ENCODE measurements around the gene KLHL17. TPM values are rescaled to one million over a fixed set of nuclear protein-coding genes. Genes with fewer than 3 reads are reported as not detected.
"Not testable (repeated sequence)": the region's sequence is repeated elsewhere in the genome, so short reads cannot be mapped to it uniquely, and the experiment has no call there.

KLHL17 gene
- total RNA-seq, 4 donors from 2014 or later: 3.7 to 10.8 (median 6.2) TPM

- Histone ChIP-seq H3K27me3 (peaks cover 0 to 49% (median 3%) of the 10 kb centered on the region in 4 donors), H3K4me3 (no peak overlapping the region), H3K4me1 (peaks cover 4 to 8% (median 7%) of the 10 kb centered on the region in 4 donors), H3K9me3 (no peaks in the 10 kb centered on the region), H3K36me3 (no peaks in the 10 kb centered on the region), H3K27ac (replicated peaks in 1 of 4) (no peak overlapping the region)
- intact Hi-C loops (cut with DNase I): loop anchor here (2.0 kb wide), 1 partner anchor 78 kb away; no protein-coding TSS in a partner anchor
- 76% methylated on average over 12 of the region's 13 CpGs for WGBS
- no peak for DNase-seq (ENCODE audit: extremely low spot score)
- TF ChIP-seq CTCF (IDR thresholded peaks at IDR 0.05) (no peak), EP300 (IDR thresholded peaks at IDR 0.05) (no peak), POLR2A (IDR thresholded peaks at IDR 0.05; ENCODE audit: low read depth) (no peak), POLR2AphosphoS5 (IDR thresholded peaks at IDR 0.05) (no peak)
Measured at GRCh38 chr1:985126-985525, 24.7 kb downstream of the KLHL17 start.

- H3K4me3 ChIP-seq; H3K27ac ChIP-seq (replicated peaks in 1 of 4); H3K36me3 ChIP-seq; intact Hi-C loops (cut with DNase I); DNase-seq (ENCODE audit: extremely low spot score); H3K4me1 ChIP-seq: not testable (repeated sequence)
- peaks cover 0 to 15% (median 11%) of the 10 kb centered on the region in 4 donors for H3K9me3 ChIP-seq
- 88% methylated on average over 5 of the region's 5 CpGs for WGBS
- H3K27me3 ChIP-seq: peaks cover 0 to 25% (median 0%) of the 10 kb centered on the region in 4 donors
Measured at GRCh38 chr1:988061-988460, 27.7 kb downstream of the KLHL17 start.

- H3K36me3 ChIP-seq; H3K27me3 ChIP-seq; intact Hi-C loops (cut with DNase I); DNase-seq (ENCODE audit: extremely low spot score); H3K27ac ChIP-seq (replicated peaks in 1 of 4); H3K4me1 ChIP-seq; H3K4me3 ChIP-seq: not testable (repeated sequence)
- peaks cover 0 to 15% (median 11%) of the 10 kb centered on the region in 4 donors for H3K9me3 ChIP-seq
- WGBS: 97% methylated on average over 6 of the region's 6 CpGs
Measured at GRCh38 chr1:991275-991674, 30.9 kb downstream of the KLHL17 start.

GRCh38 chr1:991895-992294 is 31.5 kb downstream of the KLHL17 start:
- intact Hi-C loops (cut with DNase I): no loop called here
- Histone ChIP-seq H3K9me3 (peaks cover 0 to 15% (median 11%) of the 10 kb centered on the region in 4 donors), H3K36me3 (no peaks in the 10 kb centered on the region), H3K27ac (replicated peaks in 1 of 4) (no peak overlapping the region), H3K27me3 (no peaks in the 10 kb centered on the region), H3K4me3 (no peak overlapping the region), H3K4me1 (no peaks in the 10 kb centered on the region)
- WGBS: 96% methylated on average over 10 of the region's 10 CpGs
- DNase-seq (ENCODE audit: extremely low spot score): no peak
- no peak for TF ChIP-seq EP300 (IDR thresholded peaks at IDR 0.05)
- TF ChIP-seq POLR2A (IDR thresholded peaks at IDR 0.05; ENCODE audit: low read depth): no peak
- no peak for TF ChIP-seq CTCF (IDR thresholded peaks at IDR 0.05)
- TF ChIP-seq POLR2AphosphoS5 (IDR thresholded peaks at IDR 0.05): no peak

- intact Hi-C loops (cut with DNase I): no loop called here
- DNase-seq (ENCODE audit: extremely low spot score): no peak
- Histone ChIP-seq H3K27ac (replicated peaks in 1 of 4) (no peak overlapping the region), H3K9me3 (peaks cover 0 to 15% (median 11%) of the 10 kb centered on the region in 4 donors), H3K4me1 (peaks cover 0 to 3% (median 0%) of the 10 kb centered on the region in 4 donors), H3K27me3 (peaks cover 0 to 3% (median 0%) of the 10 kb centered on the region in 4 donors), H3K36me3 (no peaks in the 10 kb centered on the region), H3K4me3 (no peak overlapping the region)
- 94% methylated on average over 7 of the region's 7 CpGs for WGBS
- TF ChIP-seq POLR2A (IDR thresholded peaks at IDR 0.05; ENCODE audit: low read depth): no peak
- TF ChIP-seq EP300 (IDR thresholded peaks at IDR 0.05): no peak
- TF ChIP-seq CTCF (IDR thresholded peaks at IDR 0.05): no peak
- TF ChIP-seq POLR2AphosphoS5 (IDR thresholded peaks at IDR 0.05): no peak
Measured at GRCh38 chr1:992362-992761, 32.0 kb downstream of the KLHL17 start.

- DNase-seq (ENCODE audit: extremely low spot score): no peak
- Histone ChIP-seq H3K27ac (replicated peaks in 1 of 4) (no peak overlapping the region), H3K9me3 (peaks cover 0 to 15% (median 11%) of the 10 kb centered on the region in 4 donors), H3K4me3 (no peak overlapping the region), H3K36me3 (peaks cover 0 to 4% (median 0%) of the 10 kb centered on the region in 4 donors), H3K4me1 (peaks cover 7 to 15% (median 9%) of the 10 kb centered on the region in 4 donors), H3K27me3 (peaks cover 0 to 14% (median 0%) of the 10 kb centered on the region in 4 donors)
- TF ChIP-seq POLR2A (IDR thresholded peaks at IDR 0.05; ENCODE audit: low read depth): no peak
- no peak for TF ChIP-seq EP300 (IDR thresholded peaks at IDR 0.05)
- TF ChIP-seq POLR2AphosphoS5 (IDR thresholded peaks at IDR 0.05): no peak
- no peak for TF ChIP-seq CTCF (IDR thresholded peaks at IDR 0.05)
- 80% methylated on average over 9 of the region's 15 CpGs for WGBS
- intact Hi-C loops (cut with DNase I): no loop called here
Measured at GRCh38 chr1:993379-993995, 33.1 kb downstream of the KLHL17 start.

- H3K4me1 ChIP-seq: peaks cover 8 to 25% (median 19%) of the 10 kb centered on the region in 4 donors
- H3K4me3 ChIP-seq; H3K27ac ChIP-seq (replicated peaks in 1 of 4); H3K36me3 ChIP-seq; intact Hi-C loops (cut with DNase I); DNase-seq (ENCODE audit: extremely low spot score): not testable (repeated sequence)
- 95% methylated on average over 6 of the region's 6 CpGs for WGBS
- H3K9me3 ChIP-seq: peaks cover 0 to 15% (median 11%) of the 10 kb centered on the region in 4 donors
- H3K27me3 ChIP-seq: peaks cover 0 to 25% (median 0%) of the 10 kb centered on the region in 4 donors
Measured at GRCh38 chr1:994546-994945, 34.2 kb downstream of the KLHL17 start.
